GM12891 (cell line): ENCODE data around the gene ESYT2.
A peak's percentile ranks its signal among the peaks of the same experiment; 100 is the strongest.

Experiments used
- DNase-seq: peaks from one replicate; pipeline ENCODE4 v3.0.0; 2011; ENCODE audit warnings: low spot score; ENCODE audit not compliant: insufficient read length
- FAIRE-seq: peaks from 2 replicates; lab custom pipeline; 2011; peaks lifted over from hg19 to GRCh38; lab: Jason Lieb, UNC
- PAX5 ChIP-seq: IDR thresholded peaks from 2 replicates; pipeline ENCODE4 v1.6.1; 2011; ENCODE audit warnings: low read length, moderate library complexity, mild to moderate bottlenecking; ENCODE audit not compliant: insufficient read depth, severe bottlenecking
- POLR2A ChIP-seq: IDR thresholded peaks from 2 replicates; pipeline ENCODE4 v1.6.1; 2011; ENCODE audit warnings: low read depth, low read length, control low read depth
- POLR2AphosphoS5 ChIP-seq: IDR thresholded peaks from 2 replicates; pipeline ENCODE4 v1.6.1; 2011; ENCODE audit warnings: low read depth, low read length, control low read depth
- POU2F2 ChIP-seq: IDR thresholded peaks from 2 replicates; pipeline ENCODE4 v1.6.1; 2011; ENCODE audit warnings: low read depth, mild to moderate bottlenecking, control low read depth, low read length, moderate library complexity
- SPI1 ChIP-seq: IDR thresholded peaks from 2 replicates; pipeline ENCODE4 v1.6.1; 2011; ENCODE audit warnings: low read depth, low read length, control low read depth
- TAF1 ChIP-seq: IDR thresholded peaks from 2 replicates; pipeline ENCODE4 v1.6.1; 2011; ENCODE audit warnings: low read depth, low read length, control low read depth

ESYT2 gene

DNA sequence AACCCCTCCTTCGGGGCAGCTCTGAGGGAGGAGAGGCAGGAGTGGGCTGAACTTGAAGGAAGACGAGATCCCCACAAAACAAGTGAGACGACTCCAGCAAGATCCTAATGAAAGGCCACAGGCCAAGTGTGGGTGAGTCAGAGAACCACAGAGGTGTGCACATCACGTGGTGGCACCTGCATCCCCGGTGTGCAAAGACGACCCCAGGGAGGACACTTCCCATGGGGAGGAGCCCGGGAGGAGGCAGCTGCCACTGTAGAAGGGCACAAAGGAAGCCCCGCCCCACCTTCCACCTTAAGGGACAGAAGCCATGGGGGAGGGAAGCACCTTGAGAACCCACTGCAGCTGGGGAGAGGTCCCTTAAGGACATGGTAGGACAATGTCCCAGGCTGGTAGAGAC lies 45.7 kb downstream of the ESYT2 start:
- FAIRE-seq = no peak
- no peak for DNase-seq
- TF ChIP-seq TAF1 (no peak), POLR2A (no peak), POLR2AphosphoS5 (no peak), SPI1 (no peak), POU2F2 (no peak), PAX5 (no peak)

DNA sequence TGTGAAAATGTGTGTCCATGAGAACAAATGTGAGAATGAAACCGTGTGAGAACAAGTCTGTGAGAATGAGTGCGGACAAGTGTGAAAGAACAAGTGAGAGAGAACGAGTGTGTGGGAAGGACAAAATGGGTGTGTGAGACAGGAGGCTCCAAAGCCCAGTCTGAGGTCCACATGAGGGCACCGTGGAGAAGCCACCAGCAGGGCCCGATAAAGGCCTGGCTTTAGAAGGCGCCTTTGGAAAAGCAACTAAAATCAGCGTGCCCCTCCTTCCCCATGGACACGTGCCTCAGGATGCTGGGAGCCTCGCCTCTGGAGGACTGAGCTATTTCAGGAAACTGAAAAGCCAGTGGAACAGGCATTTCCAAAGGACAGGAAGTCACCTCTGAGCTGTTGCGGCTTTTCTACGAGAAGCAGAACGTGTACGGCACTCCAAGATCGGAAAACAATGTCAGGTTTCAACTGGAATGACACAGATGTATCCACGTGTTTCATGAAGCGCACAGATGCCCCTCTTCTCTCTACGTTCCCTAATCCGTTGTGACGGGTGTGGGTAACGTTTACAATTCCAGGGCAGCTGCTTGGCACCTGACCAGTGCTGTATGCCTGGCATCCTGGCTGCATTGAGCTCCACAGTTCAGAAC lies 46.4 kb downstream of the ESYT2 start:
- DNase-seq (no peak), FAIRE-seq (no peak)
- TF ChIP-seq POLR2A (no peak), POU2F2 (no peak), PAX5 (no peak), POLR2AphosphoS5 (no peak), TAF1 (no peak), SPI1 (no peak)

DNA sequence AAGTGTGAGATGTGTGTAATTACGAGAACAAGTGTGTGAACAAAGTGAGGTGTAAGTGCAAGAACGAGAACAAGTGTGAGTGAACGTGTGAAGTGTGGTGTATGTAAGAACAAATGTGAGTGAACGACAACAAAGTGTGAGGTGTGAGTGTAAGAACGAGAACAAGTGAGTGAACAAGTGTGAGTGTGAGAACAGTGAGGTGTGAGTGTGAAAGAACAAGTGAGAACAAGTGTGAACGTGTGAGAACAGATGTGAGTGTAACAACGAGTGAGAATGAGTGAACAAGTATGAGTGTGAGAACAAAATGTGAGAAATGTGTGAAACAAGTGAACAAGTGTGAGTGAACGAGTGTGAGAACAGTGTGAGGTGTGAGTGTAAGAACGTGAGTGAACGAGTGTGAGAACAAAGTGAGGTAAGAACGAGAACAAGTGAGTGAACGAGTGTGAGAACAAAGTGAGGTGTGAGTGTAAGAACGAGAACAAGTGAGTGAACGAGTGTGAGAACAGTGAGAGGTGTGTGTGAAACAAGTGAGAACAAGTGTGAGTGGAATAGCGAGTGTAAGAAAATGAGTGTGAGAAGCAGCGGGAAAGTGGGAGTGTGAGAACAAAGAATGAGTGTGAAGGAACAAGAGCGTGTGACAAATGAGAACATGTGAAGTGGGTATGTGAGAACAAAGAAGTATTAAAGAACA lies 47.2 kb downstream of the ESYT2 start:
- peak; percentile 68 for FAIRE-seq
- no peak for DNase-seq
- TF ChIP-seq PAX5 = no peak
- no peak for TF ChIP-seq TAF1
- TF ChIP-seq POLR2AphosphoS5 = peak; percentile 18; the same call in 1 of the 2 replicates
- TF ChIP-seq SPI1 = no peak
- no peak for TF ChIP-seq POLR2A
- TF ChIP-seq POU2F2 = no peak

DNA sequence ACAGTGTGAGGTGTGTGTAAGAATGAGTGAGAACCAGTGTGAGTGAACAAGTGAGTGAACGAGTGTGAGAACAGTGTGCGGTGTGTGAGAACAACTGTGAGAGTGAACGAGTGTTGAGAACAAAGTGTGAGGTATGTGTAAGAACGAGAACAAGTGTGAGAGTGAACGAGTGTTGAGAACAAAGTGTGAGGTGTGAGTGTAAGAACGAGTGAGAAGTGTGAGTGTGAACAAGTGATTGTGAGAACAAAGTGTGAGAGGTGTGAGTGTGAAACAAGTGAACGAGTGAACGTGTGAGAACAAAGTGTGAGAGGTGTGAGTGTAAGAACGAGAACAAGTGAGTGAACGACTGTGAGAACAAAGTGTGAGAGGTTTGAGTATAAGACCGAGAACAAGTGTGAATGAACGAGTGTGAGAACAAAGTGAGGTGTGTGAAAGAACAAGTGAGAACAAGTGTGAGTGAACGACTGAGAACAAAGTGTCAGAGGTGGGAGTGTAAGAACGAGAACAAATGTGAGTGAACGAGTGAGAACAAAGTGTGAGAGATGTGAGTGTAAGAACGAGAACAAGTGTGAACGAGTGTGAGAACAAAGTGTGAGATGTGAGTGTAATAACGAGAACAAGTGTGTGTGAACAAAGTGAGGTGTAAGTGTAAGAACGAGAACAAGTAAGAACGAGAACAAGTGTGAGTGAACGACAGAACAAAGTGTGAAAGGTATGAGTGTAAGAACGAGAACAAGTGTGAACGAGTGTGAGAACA lies 47.9 kb downstream of the ESYT2 start:
- no peak for DNase-seq
- TF ChIP-seq SPI1 = no peak
- no peak for TF ChIP-seq POLR2AphosphoS5
- TF ChIP-seq POLR2A = no peak
- TF ChIP-seq PAX5 = no peak
- TF ChIP-seq POU2F2 = no peak
- no peak for TF ChIP-seq TAF1
- FAIRE-seq = peak; percentile 82

DNA sequence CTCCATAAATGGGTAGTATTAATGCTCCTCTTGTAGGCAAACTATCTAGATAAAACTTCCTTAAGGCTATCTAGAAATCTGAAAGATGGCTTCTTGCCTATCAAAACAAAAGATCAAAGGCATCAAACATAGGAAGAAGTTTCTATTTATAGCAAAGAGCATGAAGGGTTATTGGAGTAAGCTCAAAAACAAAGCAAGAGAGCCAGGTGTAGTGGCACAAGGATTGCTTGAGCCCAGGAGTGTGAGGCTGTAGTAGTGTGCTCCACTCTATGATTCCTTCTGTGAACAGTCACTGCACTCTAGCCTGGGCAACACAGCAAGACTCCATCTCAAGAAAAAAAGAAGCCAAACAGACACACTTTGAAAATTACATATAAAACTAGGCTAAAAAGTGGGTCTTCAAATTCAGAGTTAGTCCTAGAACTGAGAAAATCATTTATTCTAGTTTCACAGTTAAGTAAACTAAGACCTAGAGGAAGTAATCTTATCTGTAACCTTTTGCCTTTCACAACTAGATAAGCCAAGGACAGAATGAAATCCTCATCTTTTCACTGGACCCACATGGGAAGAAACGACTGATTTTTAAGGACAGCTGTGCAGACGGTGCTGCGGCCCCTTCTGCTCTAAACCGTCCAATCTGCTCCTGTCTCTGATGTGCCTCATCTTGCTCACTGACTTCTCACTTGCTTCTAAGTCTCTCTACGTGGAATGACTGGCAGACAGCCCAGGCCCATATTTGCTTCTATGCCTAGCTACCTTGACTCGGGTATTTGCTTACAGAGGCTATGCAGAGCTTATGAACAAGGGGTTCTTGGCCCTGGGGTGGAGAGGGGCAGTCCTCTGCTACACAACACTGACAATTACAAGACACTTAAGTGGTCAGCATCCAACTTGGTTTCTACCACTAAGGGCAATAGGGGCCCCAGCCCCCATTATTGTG lies 50.0 kb downstream of the ESYT2 start:
- DNase-seq = no peak
- no peak for TF ChIP-seq POLR2A
- TF ChIP-seq POU2F2 = no peak
- TF ChIP-seq TAF1 = no peak
- TF ChIP-seq PAX5 = no peak
- no peak for TF ChIP-seq POLR2AphosphoS5
- no peak for TF ChIP-seq SPI1
- FAIRE-seq = no peak

DNA sequence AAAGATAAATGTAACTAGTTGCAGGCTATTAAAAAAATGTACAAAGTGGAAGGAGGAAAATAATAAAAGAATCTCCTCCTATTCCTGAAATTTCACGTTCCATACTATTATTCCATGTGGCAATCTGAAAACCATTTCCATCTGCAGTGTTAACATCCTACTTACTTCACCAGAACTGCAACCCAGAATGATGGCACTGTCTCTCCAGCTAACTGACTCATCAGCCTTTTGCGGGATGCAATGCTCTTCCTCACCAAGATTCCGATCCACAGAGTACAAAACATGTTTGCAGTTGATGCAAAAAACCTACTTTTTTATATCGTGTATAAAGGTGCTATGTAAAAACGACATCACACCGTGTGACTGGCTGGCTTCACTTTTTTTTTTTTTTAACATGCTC lies 50.8 kb downstream of the ESYT2 start:
- FAIRE-seq = no peak
- DNase-seq = no peak
- TF ChIP-seq POU2F2 (no peak), POLR2A (no peak), TAF1 (no peak), SPI1 (no peak), PAX5 (no peak), POLR2AphosphoS5 (no peak)

DNA sequence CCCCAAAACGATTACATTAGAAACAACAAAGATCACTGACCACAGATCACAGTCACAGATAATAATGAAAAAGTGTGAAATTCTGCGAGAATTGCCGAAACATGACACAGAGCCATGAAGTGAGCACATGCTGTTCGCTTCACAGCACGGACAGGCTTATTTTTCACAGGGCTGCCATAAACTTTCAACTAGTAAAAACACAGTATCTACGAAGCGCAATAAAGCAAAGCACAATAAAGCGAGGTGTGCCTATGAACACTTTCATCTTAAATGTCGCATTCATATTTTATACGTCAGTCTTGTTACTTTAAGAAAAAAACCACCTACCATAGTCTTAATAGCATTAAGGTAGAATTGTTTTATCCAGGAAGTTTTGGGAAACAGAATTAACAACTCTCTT lies 51.5 kb downstream of the ESYT2 start:
- FAIRE-seq (no peak), DNase-seq (no peak)
- no peak for TF ChIP-seq POLR2AphosphoS5
- TF ChIP-seq POLR2A = no peak
- no peak for TF ChIP-seq TAF1
- no peak for TF ChIP-seq POU2F2
- TF ChIP-seq SPI1 = no peak
- TF ChIP-seq PAX5 = no peak

DNA sequence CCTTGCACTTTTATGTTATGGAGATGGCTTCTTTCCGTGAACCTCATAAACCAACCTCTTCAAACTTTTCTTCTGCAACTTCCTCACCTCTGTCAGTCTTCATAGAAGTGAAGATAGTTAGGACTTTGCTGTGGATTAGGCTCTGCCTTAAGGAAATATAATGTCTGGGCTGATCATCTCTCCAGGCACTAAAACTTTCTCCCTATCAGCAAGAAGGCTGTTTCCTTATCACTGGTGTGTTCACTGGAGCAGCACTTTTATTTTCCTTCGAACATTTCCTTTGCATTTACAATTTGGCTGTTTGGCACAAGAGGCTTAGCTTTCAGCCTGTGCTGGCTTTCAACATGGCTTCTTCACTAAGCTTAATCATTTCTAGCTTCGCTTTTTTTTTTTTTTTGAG lies 52.8 kb downstream of the ESYT2 start:
- FAIRE-seq (no peak), DNase-seq (no peak)
- no peak for TF ChIP-seq POU2F2
- TF ChIP-seq PAX5 = no peak
- TF ChIP-seq POLR2A = no peak
- no peak for TF ChIP-seq SPI1
- TF ChIP-seq POLR2AphosphoS5 = no peak
- TF ChIP-seq TAF1 = no peak

DNA sequence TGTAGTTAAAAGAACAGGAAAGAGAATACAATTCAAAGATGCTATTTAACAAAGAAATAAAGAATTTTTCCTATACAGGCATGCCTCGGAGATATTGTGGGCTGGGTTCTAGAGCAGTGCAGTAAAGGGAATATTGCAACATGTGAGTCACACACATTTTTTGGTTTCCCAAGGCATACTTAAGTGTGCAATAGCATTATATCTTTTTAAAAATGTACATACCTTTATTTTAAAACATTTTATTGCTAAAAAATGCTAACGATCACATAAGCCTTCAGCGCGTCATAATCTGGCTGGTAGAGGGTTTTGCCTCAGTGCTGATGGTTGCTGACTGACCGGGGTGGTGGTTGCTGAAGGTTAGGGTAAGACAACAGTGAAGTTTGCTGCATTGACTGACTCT lies 54.4 kb downstream of the ESYT2 start:
- no peak for DNase-seq

More for the DNA sequence above, 54.4 kb downstream of the ESYT2 start:
- TF ChIP-seq POLR2AphosphoS5 = no peak
- no peak for TF ChIP-seq POLR2A
- TF ChIP-seq PAX5 = no peak
- no peak for TF ChIP-seq POU2F2
- TF ChIP-seq TAF1 = no peak
- TF ChIP-seq SPI1 = no peak
- FAIRE-seq = no peak
